K562 (cell line): ENCODE results near the gene ITGA1. TPM values are rescaled to one million over a fixed set of nuclear protein-coding genes. Genes with fewer than 3 reads are reported as not detected.

Experiments used
- ATAC-seq: fragments of 200-7000 bp; cut with Tn5 transposase; 3 replicates; pipeline ENCODE4 v1.9.1; 2020; ENCODE audit warnings: moderate library complexity
- BruUV-seq: library from RNA; stranded (reverse); fragments of 400-500 nt; replicated peaks from 2 replicates; lab custom pipeline; 2021; lab: Mats Ljungman, UMichigan
- CTCF ChIA-PET: fragments of 300-600 bp; formaldehyde crosslinking; extraction: SDS; loops from one replicate; lab custom pipeline; 2021; ENCODE audit warnings: low intra/inter-chr PET ratio; lab: Yijun Ruan, JAX
- POLR2A ChIA-PET: fragments of 300-600, 350-650 bp; sonication (Branson Sonifier 250); formaldehyde crosslinking; extraction: SDS; loops from one replicate; lab custom pipeline; 2021; ENCODE audit warnings: antibody characterized with exemption, inconsistent platforms; lab: Yijun Ruan, JAX
- DNase-seq, 4 experiments: peaks; one replicate each; pipeline versions ENCODE4 v3.0.0 to v3.0.0-alpha.2; 2011 to 2018; ENCODE audit warnings: low spot score in 3 of 4, mixed read lengths in 3 of 4; ENCODE audit errors: extremely low read depth in 1 of 4
- FAIRE-seq: peaks from 2 replicates; lab custom pipeline; 2011; peaks lifted over from hg19 to GRCh38; lab: Jason Lieb, UNC
- H2AFZ ChIP-seq: 2 replicates; pipeline ENCODE4 v1.6.0; 2011; ENCODE audit warnings: low read depth, low read length, control low read depth, inconsistent platforms
- H3K27ac ChIP-seq: fragments of 200-600 bp; 3 replicates; pipeline ENCODE4 v1.8.0; 2011; ENCODE audit warnings: low read depth, mild to moderate bottlenecking, control low read depth, inconsistent platforms, low read length, moderate library complexity, mixed read lengths; ENCODE audit errors: extremely low read depth
- H3K27me3 ChIP-seq, 2 experiments: fragments of 300-600 bp in 1 of 2; 2 replicates in 1 of 2; 3 replicates in 1 of 2; pipeline versions ENCODE4 v1.6.0 to v1.8.0; 2011; ENCODE audit warnings: inconsistent platforms in 2 of 2, low read length in 2 of 2, mild to moderate bottlenecking in 1 of 2, mixed read lengths in 1 of 2, moderate library complexity in 1 of 2; ENCODE audit not compliant: control insufficient read depth in 2 of 2, insufficient read depth in 2 of 2
- H3K36me3 ChIP-seq: fragments of 300-600 bp; 3 replicates; pipeline ENCODE4 v1.8.0; 2011; ENCODE audit warnings: mild to moderate bottlenecking, low read length, inconsistent platforms; ENCODE audit not compliant: control insufficient read depth, insufficient read depth
- H3K4me1 ChIP-seq, 2 experiments: fragments of 200-600 bp in 1 of 2; replicated peaks in 1 of 2; 2 replicates in 1 of 2; 3 replicates in 1 of 2; pipeline versions ENCODE4 v1.5.1 to v1.8.0; 2011; ENCODE audit warnings: inconsistent platforms in 2 of 2, low read length in 2 of 2, mild to moderate bottlenecking in 1 of 2, mixed read lengths in 1 of 2, moderate library complexity in 1 of 2; ENCODE audit not compliant: control insufficient read depth in 2 of 2, insufficient read depth in 2 of 2
- H3K4me2 ChIP-seq: 2 replicates; pipeline ENCODE4 v1.6.1; 2011; ENCODE audit warnings: low read length, control low read depth, inconsistent platforms, mixed read lengths; ENCODE audit not compliant: insufficient read depth
- H3K4me3 ChIP-seq: fragments of 200-600 bp; sonication (generic), shearing (Covaris generic); 2 replicates; pipeline ENCODE4 v1.5.1; 2016; ENCODE audit warnings: control low read depth, inconsistent platforms
- H3K79me2 ChIP-seq: fragments of 200-600 bp; 3 replicates; pipeline ENCODE4 v1.8.0; 2011; ENCODE audit warnings: low read length, inconsistent platforms; ENCODE audit not compliant: control insufficient read depth, insufficient read depth
- H3K9ac ChIP-seq, 2 experiments: 2 replicates each; pipeline versions ENCODE4 v1.6.0 to v1.6.1; 2011; ENCODE audit warnings: low read depth in 2 of 2, low read length in 2 of 2, control low read depth in 1 of 2, inconsistent platforms in 1 of 2, mild to moderate bottlenecking in 1 of 2, mixed read lengths in 1 of 2; ENCODE audit not compliant: insufficient read depth in 1 of 2
- H3K9me1 ChIP-seq: one replicate; pipeline ENCODE4 v1.6.0; 2011; ENCODE audit warnings: inconsistent platforms, mild to moderate bottlenecking, low read length, moderate library complexity; ENCODE audit not compliant: control insufficient read depth, insufficient read depth
- H3K9me3 ChIP-seq: replicated peaks from 2 replicates; pipeline ENCODE4 v1.5.1; 2011; ENCODE audit warnings: low read depth, low read length, inconsistent platforms; ENCODE audit not compliant: control insufficient read depth, insufficient read depth
- H4K20me1 ChIP-seq: replicated peaks from 2 replicates; pipeline ENCODE4 v1.6.1; 2011; ENCODE audit warnings: low read length, inconsistent platforms, mixed read lengths; ENCODE audit not compliant: control insufficient read depth, insufficient read depth
- BHLHE40 ChIP-seq: IDR thresholded peaks from 2 replicates; pipeline ENCODE4 v1.6.1; 2011; ENCODE audit warnings: low read length, improper control_type of control experiment
- CHD2 ChIP-seq: IDR thresholded peaks from 2 replicates; pipeline ENCODE4 v1.6.1; 2011; ENCODE audit warnings: low read depth, low read length
- ESRRA ChIP-seq: fragments of 450-650 bp; IDR thresholded peaks from 2 replicates; pipeline ENCODE4 v1.6.1; 2014; ENCODE audit warnings: low read depth, mild to moderate bottlenecking, moderate library complexity, borderline replicate concordance
- HIVEP1 ChIP-seq: fragments of 250-450 bp; sonication (Bioruptor Pico); IDR thresholded peaks from 2 replicates; pipeline ENCODE4 v1.4.0; 2020; ENCODE audit warnings: mild to moderate bottlenecking
- NFE2 ChIP-seq: IDR thresholded peaks from 2 replicates; pipeline ENCODE4 v1.6.1; 2014; ENCODE audit warnings: antibody characterized with exemption, low read depth
- SMARCB1 ChIP-seq: IDR thresholded peaks from 2 replicates; pipeline ENCODE4 v1.6.1; 2011; ENCODE audit warnings: improper control_type of control experiment, low read depth; ENCODE audit not compliant: insufficient read length
- STAT5B ChIP-seq: fragments of 250-450 bp; sonication (Bioruptor Pico); IDR thresholded peaks from 2 replicates; pipeline ENCODE4 v1.8.0; 2021; ENCODE audit warnings: mild to moderate bottlenecking, inconsistent platforms
- ZNF41 ChIP-seq: fragments of 250-450 bp; sonication (Bioruptor Pico); conservative IDR thresholded peaks from 2 replicates; pipeline ENCODE4 v1.4.0; 2020; ENCODE audit warnings: mild to moderate bottlenecking
- ZNF696 ChIP-seq: fragments of 250-450 bp; sonication (Bioruptor Pico); conservative IDR thresholded peaks from 2 replicates; pipeline ENCODE4 v1.4.0; 2020; ENCODE audit warnings: mild to moderate bottlenecking, moderate library complexity
- WGBS: fragments of 100-300 bp; shearing (Covaris generic); methylation state at CpG from one replicate; pipeline ENCODE4 v1.1.6; 2016; ENCODE audit warnings: low coverage, mixed read lengths; ENCODE audit not compliant: insufficient coverage; ENCODE audit errors: missing lambda C conversion rate; 5-methylcytosine and 5-hydroxymethylcytosine counted together
- in situ Hi-C: fragments of 300-500 bp; cut with MboI; formaldehyde crosslinking; loops from 4 replicates; pipeline ENCODE4 v1.15.0; 2018; ENCODE audit warnings: inconsistent platforms, mixed read lengths
- intact Hi-C: fragments of 100-400 bp; cut with micrococcal nuclease; formaldehyde crosslinking; loops from 2 replicates; pipeline ENCODE4 v1.14.2; 2022
- polyA plus RNA-seq, 8 experiments: library from polyadenylated mRNA; depleted of rRNA in 4 of 8; stranded (reverse) in 5 of 8; unstranded in 3 of 8; fragments of >200 nt; fragmentation: Nextera tagmentation in 2 of 8; fragmentation: Illumina TruSeq in 1 of 8; extraction: Ambion mirVana in 2 of 8; extraction: Trizol in 1 of 8; gene quantifications; 2 replicates each; pipeline versions ENCODE4 v1.2.1 to v1.2.3, GENCODE V29; 2011 to 2014; ENCODE audit warnings: inconsistent platforms in 1 of 8, missing spikeins in 1 of 8
- total RNA-seq, 7 experiments: library from RNA; depleted of rRNA in 6 of 7; stranded (reverse); fragments of >200 nt in 6 of 7; fragmentation: Illumina TruSeq in 2 of 7; extraction: Trizol in 2 of 7; gene quantifications; 2 replicates each; pipeline versions ENCODE4 v1.2.1 to v1.2.3, GENCODE V29; 2011 to 2021; ENCODE audit warnings: low replicate concordance in 1 of 7

Gene ITGA1
- total and polyA plus RNA-seq, 9 of the 15 experiments (the other 6 are each of a cell fraction or from before 2014, with no cell fraction given): 0.04 to 0.22 TPM; not detected in 7

GRCh38 chr5:53006911-53007890 is 219.5 kb downstream of the ITGA1 start:
- H3K79me2 ChIP-seq: no peaks in the 10 kb centered on the region
- no peaks in the 10 kb centered on the region for H3K4me1 ChIP-seq
- no peak for TF ChIP-seq ZNF41 (CRISPR knock-in tag)
- no peak for TF ChIP-seq NFE2
- no peak for TF ChIP-seq ZNF696 (CRISPR knock-in tag)
- no peak for TF ChIP-seq ESRRA
- TF ChIP-seq CHD2: no peak
- TF ChIP-seq HIVEP1 (CRISPR knock-in tag): no peak
- no peak for TF ChIP-seq SMARCB1
- no peak for TF ChIP-seq BHLHE40
- no peak for TF ChIP-seq STAT5B (CRISPR knock-in tag)
- ChIA-PET POLR2A (no interaction called here), CTCF (no interaction called here)
- intact Hi-C loops: no loop called here
- in situ Hi-C loops: no loop called here
- ATAC-seq (no peak), FAIRE-seq (no peak), DNase-seq (no peak)
- H2AFZ ChIP-seq: no peak overlapping the region
- H4K20me1 ChIP-seq: no peaks in the 10 kb centered on the region
- H3K36me3 ChIP-seq: no peaks in the 10 kb centered on the region
- whole genome bisulfite sequencing: 0% methylated on average over 3 of the region's 4 CpGs
- H3K9me3 ChIP-seq: no peaks in the 10 kb centered on the region
- H3K9ac ChIP-seq: no peak overlapping the region
- no TSS peak for BruUV-seq
- H3K4me2 ChIP-seq: no peak overlapping the region
- H3K9me1 ChIP-seq: no peaks in the 10 kb centered on the region
- no peaks in the 10 kb centered on the region for H3K27me3 ChIP-seq
- no peak overlapping the region for H3K27ac ChIP-seq
- H3K4me3 ChIP-seq: no peak overlapping the region
